Skin epidermis (tissue), 12 donors: ENCODE results near the gene ETF1.
A peak's percentile ranks its signal among the peaks of the same experiment; 100 is the strongest.

Experiments
- H3K27ac ChIP-seq, 21 experiments: fragments of 200-600 bp; sonication (generic) in 11 of 21; one replicate each; pipeline ENCODE4 v1.5.0; 2020; ENCODE audit warnings: mild to moderate bottlenecking in 3 of 21, inconsistent platforms in 2 of 21, moderate library complexity in 2 of 21
- H3K4me3 ChIP-seq, 7 experiments: fragments of 200-600 bp; sonication (generic) in 2 of 7; one replicate each; pipeline ENCODE4 v1.5.0; 2020; ENCODE audit warnings: inconsistent platforms in 2 of 7, mild to moderate bottlenecking in 2 of 7, moderate library complexity in 1 of 7

The ETF1 gene

DNA sequence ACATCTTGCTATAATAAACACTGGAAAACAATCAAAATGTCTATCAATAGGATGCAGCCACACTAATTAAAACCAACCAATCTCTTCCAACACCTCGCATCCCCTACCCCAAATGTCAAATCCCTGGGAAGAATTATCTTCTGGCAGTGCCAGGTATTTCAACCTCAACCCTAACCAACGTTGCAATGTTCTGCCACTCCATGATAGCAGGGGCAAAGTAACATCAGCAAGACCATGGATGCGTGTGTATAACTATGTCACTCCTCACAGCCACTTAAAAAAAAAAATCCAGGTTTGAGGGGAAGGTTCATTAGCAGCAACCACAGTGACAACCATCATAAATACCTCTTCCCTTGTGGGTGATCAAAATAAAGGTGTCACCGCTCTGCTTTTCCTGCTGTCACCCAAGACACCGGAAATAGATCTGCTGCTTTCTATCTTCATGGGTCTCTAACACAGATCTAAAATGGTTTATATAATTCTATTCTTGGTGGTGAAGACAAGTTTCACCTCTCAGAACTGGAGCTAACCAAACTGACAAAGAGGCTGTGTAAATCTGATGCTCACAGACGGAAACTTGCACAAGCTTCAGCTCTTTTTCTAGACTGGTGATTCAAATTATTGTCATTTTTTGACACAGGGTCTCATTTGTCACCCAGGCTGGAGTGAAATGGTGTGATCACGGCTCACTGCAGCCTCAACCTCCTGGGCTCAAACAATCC is 22.2 kb upstream of the ETF1 start:
- no peak overlapping the region for H3K4me3 ChIP-seq

DNA sequence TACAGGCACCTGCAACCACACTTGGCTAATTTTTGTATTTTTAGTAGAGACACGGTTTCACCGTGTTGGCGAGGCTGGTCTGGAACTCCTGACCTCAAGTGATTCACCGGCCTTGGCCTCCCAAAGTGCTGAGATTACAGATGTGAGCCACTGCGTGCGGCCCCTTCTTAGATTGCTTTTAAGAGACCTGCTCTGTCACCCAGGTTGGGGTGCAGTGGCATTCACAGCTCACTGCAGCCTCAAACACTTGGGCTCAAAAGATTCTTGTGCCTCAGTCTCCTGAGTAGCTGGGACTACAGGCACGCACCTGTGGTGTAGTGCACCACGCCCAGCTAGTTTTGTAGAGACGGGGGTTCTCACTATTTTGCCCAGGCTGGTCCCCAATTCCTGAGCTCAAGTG is 21.2 kb upstream of the ETF1 start:
- Histone ChIP-seq H3K27ac (no peak overlapping the region), H3K4me3 (no peak overlapping the region)

More for the DNA sequence above, 22.2 kb upstream of the ETF1 start:
- peak overlapping the region in 3 of 21 experiments; percentile 6 to 71 (median 8) for H3K27ac ChIP-seq

DNA sequence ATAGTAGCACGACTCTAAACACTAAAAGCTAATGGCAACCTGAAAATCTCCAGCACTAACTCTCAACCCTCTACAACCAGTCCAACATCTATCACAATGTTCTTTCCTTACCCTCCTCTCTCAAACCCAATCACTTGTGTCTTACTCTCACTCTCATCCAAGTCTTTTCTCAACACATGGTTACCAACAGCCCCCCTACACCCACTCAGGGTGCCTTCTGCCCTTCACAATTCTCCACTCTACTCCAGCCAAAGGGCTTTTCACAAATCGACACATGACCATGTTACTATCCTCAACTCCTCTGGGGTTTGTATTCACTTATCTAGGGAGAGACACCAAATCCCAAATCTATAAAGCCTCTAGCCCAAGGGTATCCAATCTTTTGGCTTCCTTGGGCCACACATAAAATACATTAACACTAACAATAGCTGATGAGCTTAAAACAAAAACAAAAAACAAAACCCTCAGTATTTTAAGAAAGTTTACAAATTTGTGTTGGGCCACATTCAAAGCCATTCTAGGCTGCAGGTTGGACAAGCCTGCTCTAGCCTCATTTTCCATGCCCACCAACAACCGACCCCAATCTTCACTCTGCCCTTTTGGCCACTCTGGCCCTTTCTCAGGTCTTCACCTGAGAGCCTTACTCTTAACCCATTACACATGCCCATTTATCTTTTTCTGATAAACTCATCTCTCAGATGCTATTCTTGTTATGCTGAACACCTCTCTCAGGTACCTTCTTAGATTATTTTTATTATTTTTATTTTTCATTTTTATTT is 20.5 kb upstream of the ETF1 start:
- no peak overlapping the region for H3K4me3 ChIP-seq

DNA sequence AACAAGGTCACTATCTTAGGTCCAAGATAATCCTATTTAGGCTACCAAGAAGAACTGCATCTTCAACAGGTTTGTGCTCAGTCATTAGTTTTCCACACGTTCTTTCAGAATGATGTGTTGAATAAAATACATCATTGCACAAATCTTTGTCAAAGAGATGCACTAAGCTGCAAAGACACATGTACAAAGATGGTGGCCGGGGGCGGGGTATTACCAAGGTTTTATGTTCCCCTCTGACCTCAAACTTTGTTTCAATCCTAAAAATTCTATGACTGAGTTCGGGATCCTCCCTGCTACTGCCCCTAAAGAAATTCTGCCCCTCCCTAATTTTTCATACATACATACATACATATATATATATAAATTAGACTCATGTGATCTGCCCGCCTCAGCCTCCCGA is 17.9 kb upstream of the ETF1 start:
- no peak overlapping the region for H3K4me3 ChIP-seq
- peak overlapping the region in 3 of 21 experiments; percentile 5 to 66 (median 31) for H3K27ac ChIP-seq

More for the DNA sequence above, 20.5 kb upstream of the ETF1 start:
- H3K27ac ChIP-seq: no peak overlapping the region

DNA sequence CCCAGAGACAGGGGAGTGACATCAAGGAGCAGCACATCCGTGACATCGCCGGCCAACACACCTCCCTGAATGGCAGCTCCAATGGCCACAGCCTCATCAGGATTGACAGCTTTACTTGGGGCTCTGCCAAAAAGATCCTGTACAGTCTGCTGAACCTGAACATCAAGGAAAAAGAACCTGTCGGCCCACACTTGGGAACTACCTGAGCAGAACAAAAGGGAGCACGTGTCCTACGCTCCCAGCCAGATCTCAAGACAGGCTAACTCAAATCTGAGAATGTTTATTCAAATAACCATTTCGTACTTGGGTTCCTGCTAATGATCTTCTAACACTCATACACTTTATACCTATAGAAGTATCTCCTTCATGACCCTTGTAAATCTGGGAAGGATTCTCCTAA is 16.9 kb upstream of the ETF1 start:
- Histone ChIP-seq H3K27ac (peak overlapping the region in 7 of 21 experiments; percentile 5 to 66 (median 31)), H3K4me3 (no peak overlapping the region)

DNA sequence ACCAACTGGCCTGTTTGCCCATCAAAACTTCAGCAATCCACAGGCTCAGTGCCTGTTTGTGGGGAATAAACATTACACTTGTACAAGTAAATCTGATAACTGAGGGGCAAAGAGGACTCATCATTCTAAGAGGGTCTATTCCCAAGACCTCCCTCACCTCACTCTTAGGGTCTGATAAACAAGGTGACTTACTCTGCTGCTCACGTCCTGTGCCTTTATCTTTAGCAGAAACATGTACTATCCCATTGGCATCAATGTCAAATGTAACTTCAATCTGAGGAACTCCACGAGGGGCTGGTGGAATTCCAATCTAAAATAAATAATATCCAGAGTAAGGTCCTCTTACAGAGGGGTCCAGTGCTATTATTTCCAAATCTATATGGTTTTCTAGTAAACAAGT is 14.6 kb upstream of the ETF1 start:
- Histone ChIP-seq H3K27ac (no peak overlapping the region), H3K4me3 (no peak overlapping the region)

DNA sequence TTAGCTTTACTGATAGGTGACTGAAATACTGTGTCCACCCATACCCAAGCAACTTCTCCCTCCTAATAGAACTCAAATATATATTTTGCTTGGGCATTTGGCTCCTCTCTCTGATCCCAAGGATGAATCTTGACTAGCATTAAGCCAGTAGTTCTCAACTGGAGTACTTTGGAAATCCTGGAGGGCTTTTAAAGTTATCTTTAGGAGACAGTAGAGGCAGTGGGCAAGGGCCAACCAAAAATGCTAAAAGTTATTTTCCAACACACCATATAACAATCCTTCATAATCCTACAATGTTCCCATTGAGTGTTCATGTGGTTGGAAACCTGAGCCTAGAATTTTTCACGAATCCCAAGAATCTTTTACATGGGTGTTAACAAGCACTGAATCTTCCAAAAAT is 11.1 kb upstream of the ETF1 start:
- no peak overlapping the region for H3K4me3 ChIP-seq
- peak overlapping the region in 1 of 21 experiments; percentile 7 for H3K27ac ChIP-seq

DNA sequence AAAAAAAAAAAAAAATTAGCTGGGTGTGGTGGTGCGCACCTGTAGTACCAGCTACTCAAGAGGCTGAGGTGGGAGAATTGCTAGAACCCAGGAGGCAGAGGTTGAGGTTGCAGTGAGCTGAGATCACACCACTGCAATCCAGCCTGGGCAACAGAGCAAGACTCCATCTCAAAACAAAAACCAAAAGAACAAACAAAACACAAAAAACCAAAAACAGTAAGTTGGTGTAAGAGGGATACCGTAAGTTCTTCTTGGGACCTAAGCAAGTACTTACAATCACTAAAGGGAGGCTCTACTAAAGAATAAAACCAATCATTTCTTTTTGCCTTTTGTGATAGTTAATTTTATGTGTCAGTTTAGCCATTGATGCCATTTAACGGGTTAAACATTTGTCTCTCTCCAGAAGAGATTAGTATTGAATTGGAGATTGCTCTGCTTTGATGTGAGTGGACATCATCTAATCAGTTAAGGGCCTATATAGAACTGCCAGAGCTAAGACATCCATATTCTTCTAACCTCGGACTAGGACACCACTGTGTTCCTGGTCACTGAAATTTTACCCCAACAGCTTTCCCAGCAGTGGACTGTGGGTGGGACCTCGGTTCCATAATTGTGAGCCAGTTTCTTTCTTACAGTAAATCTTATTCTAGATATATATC is 10.5 kb upstream of the ETF1 start:
- no peak overlapping the region for H3K4me3 ChIP-seq
- H3K27ac ChIP-seq: no peak overlapping the region

DNA sequence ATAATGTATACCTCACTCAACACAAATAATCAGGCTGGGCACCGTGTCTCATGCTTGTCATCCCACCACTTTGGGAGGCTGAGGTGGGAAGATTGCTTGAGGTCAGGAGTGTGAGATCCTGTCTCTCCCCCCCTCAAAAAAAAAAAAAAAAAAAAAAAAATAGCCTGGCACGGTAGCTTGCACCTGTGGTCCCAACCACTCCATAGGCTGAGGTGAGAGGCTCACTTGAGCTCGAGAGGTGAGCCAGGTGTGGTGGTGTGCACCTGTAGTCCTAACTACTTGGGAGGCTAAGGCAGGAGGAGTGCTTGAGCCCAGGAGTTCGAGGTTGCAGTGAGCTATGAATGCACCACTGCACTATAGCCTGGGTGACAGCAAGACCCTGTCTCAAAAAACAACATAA is 9.6 kb upstream of the ETF1 start:
- H3K4me3 ChIP-seq: no peak overlapping the region
- H3K27ac ChIP-seq: no peak overlapping the region

DNA sequence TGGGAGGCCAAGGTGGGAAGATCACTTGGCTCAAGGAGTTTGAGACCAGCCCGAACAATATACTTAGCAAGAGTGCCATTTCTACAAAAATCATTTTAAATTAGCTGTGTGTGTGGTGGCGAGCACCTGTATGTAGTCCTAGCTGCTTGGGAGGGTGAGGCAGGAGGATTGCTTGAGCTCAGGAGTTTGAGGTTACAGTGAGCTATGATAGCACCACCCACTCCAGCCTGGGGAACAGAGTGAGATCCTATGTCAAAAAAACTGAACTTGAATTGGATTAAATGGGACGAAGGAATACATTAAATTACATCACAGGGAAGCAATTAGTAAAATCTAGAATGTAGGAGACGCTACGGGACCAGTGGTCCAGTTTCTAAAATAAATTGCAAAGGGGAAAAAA is 6.4 kb upstream of the ETF1 start:
- Histone ChIP-seq H3K27ac (no peak overlapping the region), H3K4me3 (no peak overlapping the region)

DNA sequence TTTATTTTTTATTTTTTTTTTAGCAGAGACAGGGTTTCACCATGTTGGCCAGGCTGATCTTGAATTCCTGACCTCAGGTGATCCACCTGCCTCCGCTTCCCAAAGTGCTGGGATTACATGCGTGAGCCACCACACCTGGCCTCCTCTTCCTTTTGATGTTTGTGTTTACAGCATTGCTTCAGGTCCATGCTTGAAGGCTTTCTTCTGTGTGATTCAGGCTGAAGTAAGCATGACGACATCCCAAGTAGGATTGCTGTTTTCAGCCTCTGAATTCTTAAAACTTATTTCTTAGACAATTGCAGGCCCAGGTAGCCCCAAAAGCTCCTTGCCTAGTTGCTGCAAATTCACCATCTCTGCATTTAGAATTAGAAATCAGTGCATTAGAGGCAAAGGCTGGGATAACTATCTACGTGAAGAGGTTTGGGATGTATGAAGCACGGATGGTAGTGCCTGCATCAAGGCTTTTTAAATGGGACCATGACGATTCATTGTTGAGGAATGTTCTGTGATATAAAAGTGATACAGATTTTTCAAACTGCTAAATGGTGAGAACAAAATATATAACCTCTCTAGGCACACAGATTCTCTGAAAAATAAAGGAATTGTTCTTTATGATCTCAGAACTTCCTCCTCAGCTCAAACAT is 3.0 kb upstream of the ETF1 start:
- Histone ChIP-seq H3K4me3 (no peak overlapping the region), H3K27ac (peak overlapping the region in 2 of 21 experiments; percentile 42 to 99)

DNA sequence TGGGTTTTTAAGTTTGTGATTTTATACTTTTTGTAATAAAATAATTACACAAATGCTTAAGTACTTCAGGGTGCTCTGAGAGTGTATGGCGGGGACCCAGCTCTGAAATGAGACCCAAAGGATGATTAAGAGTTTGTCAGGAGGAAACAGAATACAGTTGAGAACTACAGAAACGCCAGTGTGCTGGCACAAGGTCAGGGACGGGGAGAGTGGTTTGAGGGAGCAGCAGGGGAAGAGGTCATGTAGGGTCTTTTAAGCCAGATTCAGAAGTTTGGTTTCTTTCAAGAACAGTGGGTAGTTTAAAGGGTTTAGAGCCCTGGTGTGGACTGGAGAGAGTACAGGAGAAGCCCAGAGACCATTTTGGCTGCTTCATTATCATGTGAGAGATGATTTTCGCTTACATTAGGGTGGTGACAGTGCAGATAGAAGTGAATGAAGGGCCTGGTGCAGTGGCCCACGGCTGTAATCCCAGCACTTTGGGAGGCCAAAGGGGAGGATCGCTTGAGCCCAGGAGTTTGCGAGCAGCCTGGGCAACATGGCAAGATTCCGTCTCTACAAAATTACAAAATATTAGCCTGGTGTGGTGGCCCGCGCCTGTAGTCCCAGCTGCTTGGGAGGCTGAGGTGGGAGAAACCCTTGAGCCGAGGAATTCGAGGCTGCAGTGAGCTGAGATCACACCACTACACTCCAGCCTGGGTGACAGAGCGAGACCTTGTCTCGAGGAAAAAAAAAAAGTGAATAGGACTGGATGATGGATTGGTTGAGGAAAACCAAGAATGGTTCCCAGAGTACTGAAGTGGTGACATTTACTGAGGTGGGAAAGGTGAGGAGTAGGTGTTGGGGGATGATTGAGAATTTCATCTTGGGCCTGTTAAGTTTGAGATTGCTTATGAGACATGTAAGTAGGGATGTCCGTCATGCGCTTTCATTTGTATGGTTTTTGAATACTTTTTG is 1.4 kb upstream of the ETF1 start:
- Histone ChIP-seq H3K4me3 (peak overlapping the region; percentile 68 to 99 (median 93)), H3K27ac (peak overlapping the region; percentile 91 to 100 (median 99))

DNA sequence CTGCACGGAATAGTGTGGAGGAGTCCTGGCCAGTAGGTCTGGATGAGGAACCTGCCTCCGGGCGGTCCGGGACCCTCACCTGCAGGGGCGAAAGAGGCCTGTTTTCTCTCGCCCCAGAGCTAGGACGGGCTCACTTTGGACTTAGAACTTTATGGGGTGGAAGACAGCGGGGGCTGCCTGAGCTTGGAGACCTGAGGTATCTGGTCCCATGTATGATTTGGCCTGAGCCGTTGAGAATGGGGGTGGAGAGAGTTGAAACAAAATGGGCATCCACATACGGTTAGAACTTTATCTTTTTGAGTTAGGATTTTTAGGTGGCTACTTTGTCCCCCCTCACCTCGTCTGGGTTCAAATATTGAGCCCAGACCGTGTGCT is 681 bp upstream of the ETF1 start:
- Histone ChIP-seq H3K4me3 (peak overlapping the region; percentile 68 to 99 (median 93)), H3K27ac (peak overlapping the region; percentile 91 to 100 (median 99))

DNA sequence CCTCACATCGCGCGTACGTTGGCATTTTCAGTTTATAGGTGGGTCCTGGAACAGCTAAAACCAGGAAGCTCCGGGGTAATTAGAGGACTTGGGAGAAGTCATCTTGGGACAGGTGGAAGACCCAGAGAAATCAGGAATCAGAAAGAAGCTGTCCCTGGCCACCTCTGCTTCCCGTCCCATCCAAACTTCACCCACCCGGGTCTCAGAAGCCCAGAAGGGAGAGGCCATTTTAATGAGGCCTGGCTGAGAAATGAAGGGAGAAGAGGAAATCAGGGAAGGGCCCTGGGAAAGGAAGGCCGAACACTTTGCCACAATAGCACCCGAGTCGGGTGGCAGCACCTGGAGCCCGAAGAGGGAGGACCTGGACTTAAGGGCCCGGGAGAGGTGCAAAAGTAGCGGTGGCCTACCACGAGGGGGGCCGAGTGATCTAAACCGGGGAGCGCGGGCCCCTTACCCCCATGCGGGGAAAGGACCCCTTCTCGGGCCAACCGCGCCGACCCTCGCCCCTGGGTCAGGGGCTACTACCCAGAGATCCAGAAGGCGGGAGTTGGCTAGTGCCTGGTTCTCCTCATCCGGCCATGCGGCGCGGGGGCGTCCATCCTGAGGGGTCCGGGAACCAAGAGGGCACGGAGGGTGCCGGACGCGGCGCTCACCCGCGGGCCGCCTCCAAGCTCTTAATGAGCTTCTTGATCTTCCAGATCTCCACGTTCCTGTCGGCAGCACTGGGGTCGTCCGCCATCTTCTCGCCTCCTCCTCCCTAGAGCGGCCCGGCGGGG is 668 bp downstream of the ETF1 start:
- H3K27ac ChIP-seq: peak overlapping the region; percentile 81 to 100 (median 98)

DNA sequence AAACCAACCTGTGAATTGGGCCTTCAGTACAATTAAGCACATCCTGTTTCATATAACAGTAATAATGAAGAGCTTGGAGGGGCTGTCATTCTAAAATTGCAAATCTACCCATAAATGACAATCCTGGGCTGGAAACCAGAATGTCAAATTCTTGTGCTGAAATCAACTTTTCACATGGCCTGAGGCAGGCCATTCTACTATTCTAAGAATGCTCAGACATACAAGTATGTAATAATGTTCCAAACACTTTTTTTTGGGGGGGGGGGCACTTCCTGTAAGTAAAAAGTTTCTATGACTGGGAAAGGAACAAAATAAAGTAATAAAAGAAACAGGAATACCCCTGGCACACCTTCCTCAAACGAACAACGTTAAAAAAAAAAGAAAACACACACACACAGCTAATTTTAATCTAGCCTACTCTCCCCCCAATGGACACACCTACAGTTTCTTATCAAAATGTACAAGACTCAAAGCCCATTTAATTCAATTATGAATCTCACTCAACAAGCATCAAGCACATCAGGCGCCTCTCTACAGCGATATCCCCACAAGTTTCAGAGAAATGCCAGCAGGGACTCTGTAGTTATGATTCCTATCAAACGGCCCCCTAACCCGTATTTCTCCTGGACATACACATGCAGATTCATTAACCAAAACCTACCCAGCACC is 1.4 kb downstream of the ETF1 start:
- Histone ChIP-seq H3K4me3 (peak overlapping the region; percentile 68 to 99 (median 93)), H3K27ac (peak overlapping the region; percentile 81 to 100 (median 98))

More for the DNA sequence above, 668 bp downstream of the ETF1 start:
- peak overlapping the region; percentile 68 to 99 (median 93) for H3K4me3 ChIP-seq

DNA sequence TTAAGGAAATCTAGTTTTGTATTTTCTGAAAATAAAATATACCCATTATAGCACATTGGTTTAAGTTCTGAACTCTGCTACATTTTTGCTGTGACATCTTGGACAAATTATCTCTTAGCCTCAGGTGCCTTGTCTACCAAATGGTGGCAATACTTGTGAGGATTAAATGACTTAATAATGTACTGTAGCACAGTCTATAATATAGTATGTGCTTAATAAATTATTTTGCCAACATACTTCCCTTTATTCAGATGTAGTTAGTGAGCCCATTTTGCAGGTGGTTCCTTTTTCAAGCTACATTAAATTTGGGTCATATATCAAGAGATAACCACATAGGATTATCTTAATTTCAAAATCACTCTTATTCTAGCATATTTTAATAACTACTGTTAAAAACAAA is 3.2 kb downstream of the ETF1 start:
- no peak overlapping the region for H3K4me3 ChIP-seq
- H3K27ac ChIP-seq: no peak overlapping the region

DNA sequence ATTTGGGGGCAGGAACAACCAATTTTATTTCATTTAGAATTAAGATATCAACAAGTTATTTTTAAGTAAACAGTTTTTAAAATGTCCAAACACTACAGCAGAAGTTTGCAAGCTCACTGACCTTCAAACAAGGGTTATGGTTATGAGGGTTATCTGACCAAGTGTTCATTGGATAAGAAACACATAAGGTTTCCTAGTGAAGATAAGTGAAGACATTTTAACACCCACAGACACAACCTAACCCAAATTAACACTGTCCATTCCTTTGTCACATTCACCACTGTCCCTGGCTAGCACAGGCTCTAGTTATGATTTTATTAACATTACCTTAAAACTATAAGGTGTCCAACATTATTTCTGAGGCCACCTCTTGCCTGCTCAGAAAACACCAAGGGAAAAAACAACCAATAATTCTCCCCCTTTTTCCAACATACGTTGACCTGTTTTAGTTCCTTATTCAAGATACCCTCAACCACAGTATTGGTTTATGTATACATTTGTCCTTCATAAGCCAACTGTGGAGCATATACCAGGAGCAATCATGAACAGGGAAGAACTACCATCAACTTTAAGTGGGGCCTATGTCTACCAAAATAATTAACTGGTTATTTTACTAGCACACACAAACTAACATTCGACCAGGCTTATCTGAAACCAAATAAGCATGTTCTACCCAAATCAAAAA is 4.0 kb downstream of the ETF1 start:
- Histone ChIP-seq H3K4me3 (no peak overlapping the region), H3K27ac (no peak overlapping the region)
